HepG2 (cell line): ENCODE data around the gene ADGRG6. TPM values are rescaled to one million over a fixed set of nuclear protein-coding genes. Genes with fewer than 3 reads are reported as not detected.

Experiments
- ATAC-seq: fragments of 200-7000 bp; cut with Tn5 transposase; 3 replicates; pipeline ENCODE4 v1.9.1; 2020; ENCODE audit warnings: mild to moderate bottlenecking, moderate library complexity
- BruUV-seq: library from RNA; stranded (reverse); fragments of 400-500 nt; replicated peaks from 2 replicates; lab custom pipeline; 2021; lab: Mats Ljungman, UMichigan
- CTCF ChIA-PET: fragments of 300-600 bp; formaldehyde crosslinking; extraction: SDS; loops from one replicate; lab custom pipeline; 2021; ENCODE audit warnings: low total read pairs, inconsistent platforms, low intra/inter-chr PET ratio; lab: Yijun Ruan, JAX
- POLR2A ChIA-PET: fragments of 350-600 bp; sonication (Branson Sonifier 250); formaldehyde crosslinking; loops from one replicate; lab custom pipeline; 2020; ENCODE audit warnings: antibody characterized with exemption, inconsistent platforms; lab: Yijun Ruan, JAX
- DNase-seq: peaks from one replicate; pipeline ENCODE4 v3.0.0-alpha.2; 2015; ENCODE audit warnings: low spot score
- FAIRE-seq: peaks from 3 replicates; lab custom pipeline; 2011; peaks lifted over from hg19 to GRCh38; lab: Jason Lieb, UNC
- H2AFZ ChIP-seq: one replicate; pipeline ENCODE4 v1.6.1; 2011; ENCODE audit warnings: low read length, inconsistent platforms
- H3K27ac ChIP-seq: fragments of 300-600 bp; 3 replicates; pipeline ENCODE4 v1.8.0; 2011; ENCODE audit warnings: mixed run types, mild to moderate bottlenecking, mixed read lengths, low read length, inconsistent platforms; ENCODE audit not compliant: insufficient read depth; ENCODE audit errors: extremely low read length
- H3K27me3 ChIP-seq, 2 experiments: fragments of 200-600 bp in 1 of 2; 2 replicates in 1 of 2; 3 replicates in 1 of 2; pipeline versions ENCODE4 v1.6.0 to v1.8.0; 2011; ENCODE audit warnings: low read length in 2 of 2, mild to moderate bottlenecking in 2 of 2, moderate library complexity in 2 of 2, inconsistent platforms in 1 of 2; ENCODE audit not compliant: insufficient read depth in 2 of 2, control insufficient read depth in 1 of 2
- H3K36me3 ChIP-seq, 2 experiments: fragments of 200-600 bp in 1 of 2; replicated peaks in 1 of 2; 2 replicates in 1 of 2; 3 replicates in 1 of 2; pipeline versions ENCODE4 v1.5.1 to v1.8.0; 2011; ENCODE audit warnings: low read length in 2 of 2, inconsistent platforms in 1 of 2; ENCODE audit not compliant: insufficient read depth in 2 of 2, control insufficient read depth in 1 of 2
- H3K4me1 ChIP-seq: 2 replicates; pipeline ENCODE4 v1.5.1; 2012; ENCODE audit warnings: low read length, inconsistent platforms; ENCODE audit not compliant: insufficient read depth
- H3K4me2 ChIP-seq: 2 replicates; pipeline ENCODE4 v1.6.0; 2011; ENCODE audit warnings: low read depth, low read length, inconsistent platforms
- H3K4me3 ChIP-seq, 3 experiments: fragments of 200-600 bp in 1 of 3; sonication (generic), shearing (Covaris generic) in 1 of 3; replicated peaks in 1 of 3; 2 replicates each; pipeline ENCODE4 v1.5.1; 2011 to 2016; ENCODE audit warnings: low read length in 3 of 3, inconsistent platforms in 2 of 3, low read depth in 2 of 3, mild to moderate bottlenecking in 2 of 3, control low read depth in 1 of 3, mixed read lengths in 1 of 3; ENCODE audit not compliant: insufficient read depth in 1 of 3
- H3K79me2 ChIP-seq: one replicate; pipeline ENCODE4 v1.6.1; 2011; ENCODE audit warnings: low read length, inconsistent platforms; ENCODE audit not compliant: insufficient read depth
- H3K9ac ChIP-seq: 2 replicates; pipeline ENCODE4 v1.6.0; 2011; ENCODE audit warnings: mild to moderate bottlenecking, low read depth, low read length, inconsistent platforms; ENCODE audit not compliant: insufficient read depth
- H3K9me3 ChIP-seq: 2 replicates; pipeline ENCODE4 v1.5.1; 2012; ENCODE audit warnings: mild to moderate bottlenecking, low read length
- H4K20me1 ChIP-seq: 2 replicates; pipeline ENCODE4 v1.6.0; 2011; ENCODE audit warnings: inconsistent platforms, mild to moderate bottlenecking, low read length, moderate library complexity; ENCODE audit not compliant: insufficient read depth
- HDAC2 ChIP-seq: sonication (generic); formaldehyde crosslinking; IDR thresholded peaks from 2 replicates; pipeline ENCODE4 v1.4.0; 2020; ENCODE audit warnings: missing genetic modification reagents
- KDM2A ChIP-seq: sonication (generic); formaldehyde crosslinking; IDR thresholded peaks from 2 replicates; pipeline ENCODE4 v1.4.0; 2020; ENCODE audit warnings: low read depth, missing genetic modification reagents, borderline replicate concordance
- KLF13 ChIP-seq: sonication (generic); formaldehyde crosslinking; IDR thresholded peaks from 2 replicates; pipeline ENCODE4 v1.4.0; 2020; ENCODE audit warnings: mild to moderate bottlenecking, missing genetic modification reagents
- MAFF ChIP-seq: IDR thresholded peaks from 2 replicates; pipeline ENCODE4 v1.6.1; 2011; ENCODE audit warnings: low read depth, low read length, improper control_type of control experiment
- MAFK ChIP-seq, 2 experiments: IDR thresholded peaks in 1 of 2; conservative IDR thresholded peaks in 1 of 2; 2 replicates each; pipeline ENCODE4 v1.6.1; 2011; ENCODE audit warnings: improper control_type of control experiment in 2 of 2, low read length in 2 of 2
- MXI1 ChIP-seq: IDR thresholded peaks from 3 replicates; pipeline ENCODE4 v1.6.1; 2012; ENCODE audit warnings: low read depth, low read length, inconsistent platforms, borderline replicate concordance
- NFYB ChIP-seq: sonication (generic); formaldehyde crosslinking; IDR thresholded peaks from 2 replicates; pipeline ENCODE4 v1.4.0; 2020; ENCODE audit warnings: missing genetic modification reagents
- NFYC ChIP-seq: IDR thresholded peaks from 2 replicates; pipeline ENCODE4 v1.6.1; 2016; ENCODE audit warnings: missing genetic modification reagents, missing compliant biosample characterization
- SKIL ChIP-seq: sonication (generic); formaldehyde crosslinking; IDR thresholded peaks from 2 replicates; pipeline ENCODE4 v1.8.0; 2022; ENCODE audit warnings: missing genetic modification reagents, mild to moderate bottlenecking, moderate library complexity, borderline replicate concordance
- ZNF335 ChIP-seq: sonication (generic); formaldehyde crosslinking; IDR thresholded peaks from 2 replicates; pipeline ENCODE4 v1.4.0; 2020; ENCODE audit warnings: missing genetic modification reagents
- ZNF430 ChIP-seq: sonication (generic); formaldehyde crosslinking; IDR thresholded peaks from 2 replicates; pipeline ENCODE4 v1.9.0; 2021; ENCODE audit warnings: mild to moderate bottlenecking, missing genetic modification reagents
- ZNF513 ChIP-seq: sonication (generic); formaldehyde crosslinking; conservative IDR thresholded peaks from 2 replicates; pipeline ENCODE4 v1.5.0; 2020; ENCODE audit warnings: missing genetic modification reagents
- ZNF749 ChIP-seq: sonication (generic); formaldehyde crosslinking; IDR thresholded peaks from 2 replicates; pipeline ENCODE4 v1.8.0; 2022; ENCODE audit warnings: mild to moderate bottlenecking, missing genetic modification reagents, moderate library complexity, borderline replicate concordance
- ZNF790 ChIP-seq: sonication (generic); formaldehyde crosslinking; IDR thresholded peaks from 2 replicates; pipeline ENCODE4 v1.8.0; 2022; ENCODE audit warnings: missing genetic modification reagents, mild to moderate bottlenecking, borderline replicate concordance
- WGBS: methylation state at CpG from one replicate; pipeline ENCODE4 v1.1.6; 2017; ENCODE audit warnings: low lambda C conversion rate; 5-methylcytosine and 5-hydroxymethylcytosine counted together
- in situ Hi-C: cut with HindIII; loops from 2 replicates; pipeline ENCODE4 v1.10.0; 2017; ENCODE audit warnings: low pct_unique_long_range_greater_than_20kb; ENCODE audit not compliant: extremely low pct_ligation_motif_present
- intact Hi-C: fragments of 100-400 bp; cut with micrococcal nuclease; formaldehyde crosslinking; loops from one replicate; pipeline ENCODE4 v1.10.0; 2022; ENCODE audit not compliant: unreplicated experiment
- polyA plus RNA-seq, 8 experiments: library from polyadenylated mRNA; depleted of rRNA in 3 of 8; stranded (reverse) in 7 of 8; unstranded in 1 of 8; fragments of >200 nt; fragmentation: Illumina TruSeq in 4 of 8; extraction: Trizol in 4 of 8; gene quantifications; 2 replicates each; pipeline versions ENCODE4 v1.2.1 to v1.2.3, GENCODE V29; 2011 to 2016; ENCODE audit warnings: low read depth in 4 of 8, missing spikeins in 1 of 8, mixed read lengths in 1 of 8; ENCODE audit not compliant: insufficient read depth in 1 of 8
- total RNA-seq, 5 experiments: library from RNA; depleted of rRNA; stranded (reverse); fragments of >200 nt; fragmentation: Illumina TruSeq; extraction: Trizol; gene quantifications; 2 replicates each; pipeline ENCODE4 v1.2.3, GENCODE V29; 2016; ENCODE audit warnings: low read depth in 1 of 5

Gene ADGRG6
- total and polyA plus RNA-seq, 2 of the 13 experiments (the other 11 are each of a cell fraction or from before 2014, with no cell fraction given) = 129 to 249 TPM

- TF ChIP-seq ZNF749 (CRISPR knock-in tag) = no peak
- TF ChIP-seq ZNF790 = no peak
- TF ChIP-seq SKIL = no peak
- TF ChIP-seq ZNF430 (CRISPR knock-in tag) = no peak
- TF ChIP-seq HDAC2 (CRISPR knock-in tag) = no peak
- TF ChIP-seq ZNF335 (CRISPR knock-in tag) = no peak
- TF ChIP-seq KLF13 (CRISPR knock-in tag) = no peak
- TF ChIP-seq NFYB = no peak
- TF ChIP-seq ZNF513 = no peak
- TF ChIP-seq, all 625 proteins: peak for 0
Measured at GRCh38 chr6:142320366-142320765, 18.6 kb downstream of the ADGRG6 start (continued).

- intact Hi-C loops (no loop called here), in situ Hi-C loops (no loop called here)
- Histone ChIP-seq H3K9me3 (no peaks in the 10 kb centered on the region), H3K27ac (no peak overlapping the region), H3K4me2 (no peak overlapping the region), H3K4me1 (peaks cover 73% of the 10 kb centered on the region), H3K4me3 (no peak overlapping the region), H2AFZ (no peak overlapping the region), H3K36me3 (peaks cover 10 to 33% of the 10 kb centered on the region in 2 experiments; a peak in 4 of 5 replicates), H3K9ac (no peak overlapping the region), H3K27me3 (no peaks in the 10 kb centered on the region), H4K20me1 (peaks cover 28% of the 10 kb centered on the region), H3K79me2 (peaks cover 92% of the 10 kb centered on the region)
- POLR2A ChIA-PET = interaction anchor here (3.0 kb wide), 1 partner anchor 20 kb away, joined by 17 read pairs; the partner anchor contains the start of gene ADGRG6
- BruUV-seq = no TSS peak
- TF ChIP-seq MXI1 (no peak), MAFF (0 out of 2 replicates have a peak, but pooled peaks have one; percentile 40), MAFK (conservative IDR thresholded peaks at IDR 0.05 in 1 of 2, IDR thresholded peaks at IDR 0.05 in 1 of 2; ENCODE audit: low read length in 2 of 2) (peak in 1 of 2 experiments; percentile 46; a peak in 2 of 4 replicates), KDM2A (CRISPR knock-in tag) (no peak), NFYC (no peak)
- DNase-seq = no peak
- no peak for ATAC-seq
- 96% methylated on average over 3 of the region's 3 CpGs for WGBS
- CTCF ChIA-PET = no interaction called here
- FAIRE-seq = no peak
Measured at GRCh38 chr6:142321451-142321850, 19.6 kb downstream of the ADGRG6 start.
